Sigmoid colon (tissue), 3 donors: ENCODE measurements around the gene HHAT.

ENCODE experiments used
- POLR2A ChIP-seq, 2 donors: fragments of 450-650 bp; IDR thresholded peaks; one replicate each; pipeline ENCODE4 v1.6.1; 2016; ENCODE audit warnings: antibody characterized with exemption in 2 of 2, mild to moderate bottlenecking in 2 of 2, moderate library complexity in 2 of 2
- TF ChIP-seq, protein P1 (sequence below), 4 experiments: fragments of 450-650 bp in 3 of 4; fragments of 200-600 bp in 1 of 4; IDR thresholded peaks; one replicate each; pipeline ENCODE4 v1.5.1; 2016 to 2019; ENCODE audit warnings: antibody characterized with exemption in 4 of 4, mild to moderate bottlenecking in 3 of 4, moderate library complexity in 2 of 4

DNA sequence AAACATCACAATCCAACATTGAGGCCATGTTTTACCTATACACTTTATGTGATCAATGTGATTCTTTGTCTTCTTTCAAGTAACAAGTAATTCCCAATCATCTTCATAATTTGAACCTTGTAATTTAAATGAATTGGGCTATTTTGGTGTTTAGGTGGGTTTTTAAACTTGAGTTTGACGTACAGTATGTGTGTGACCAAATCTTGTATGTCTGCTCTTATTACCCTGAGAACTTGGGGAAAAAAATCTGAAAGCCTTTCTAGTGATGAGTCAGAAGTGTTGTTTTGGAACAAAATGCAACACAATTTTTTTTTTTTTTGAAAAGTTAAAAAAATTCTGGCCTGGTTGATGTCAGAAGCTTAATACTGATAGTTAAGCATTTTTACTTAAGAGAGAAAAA is 68.5 kb downstream of the HHAT start:
- TF ChIP-seq, protein P1, sequence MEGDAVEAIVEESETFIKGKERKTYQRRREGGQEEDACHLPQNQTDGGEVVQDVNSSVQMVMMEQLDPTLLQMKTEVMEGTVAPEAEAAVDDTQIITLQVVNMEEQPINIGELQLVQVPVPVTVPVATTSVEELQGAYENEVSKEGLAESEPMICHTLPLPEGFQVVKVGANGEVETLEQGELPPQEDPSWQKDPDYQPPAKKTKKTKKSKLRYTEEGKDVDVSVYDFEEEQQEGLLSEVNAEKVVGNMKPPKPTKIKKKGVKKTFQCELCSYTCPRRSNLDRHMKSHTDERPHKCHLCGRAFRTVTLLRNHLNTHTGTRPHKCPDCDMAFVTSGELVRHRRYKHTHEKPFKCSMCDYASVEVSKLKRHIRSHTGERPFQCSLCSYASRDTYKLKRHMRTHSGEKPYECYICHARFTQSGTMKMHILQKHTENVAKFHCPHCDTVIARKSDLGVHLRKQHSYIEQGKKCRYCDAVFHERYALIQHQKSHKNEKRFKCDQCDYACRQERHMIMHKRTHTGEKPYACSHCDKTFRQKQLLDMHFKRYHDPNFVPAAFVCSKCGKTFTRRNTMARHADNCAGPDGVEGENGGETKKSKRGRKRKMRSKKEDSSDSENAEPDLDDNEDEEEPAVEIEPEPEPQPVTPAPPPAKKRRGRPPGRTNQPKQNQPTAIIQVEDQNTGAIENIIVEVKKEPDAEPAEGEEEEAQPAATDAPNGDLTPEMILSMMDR (IDR thresholded peaks at IDR 0.05), result no peak
- TF ChIP-seq POLR2A (IDR thresholded peaks at IDR 0.05), result no peak
